Panc1 (cell line): ENCODE measurements around the gene MYCBPAP.

Experiments
- POLR2AphosphoS5 ChIP-seq: IDR thresholded peaks from 2 replicates; pipeline ENCODE4 v1.6.1; 2012; ENCODE audit warnings: mild to moderate bottlenecking, low read depth, low read length, moderate library complexity
- SIN3A ChIP-seq: IDR thresholded peaks from 2 replicates; pipeline ENCODE4 v1.6.1; 2012; ENCODE audit warnings: low read depth, mild to moderate bottlenecking, low read length, moderate library complexity, borderline replicate concordance; ENCODE audit not compliant: insufficient read depth
- TCF7L2 ChIP-seq: IDR thresholded peaks from 2 replicates; pipeline ENCODE4 v1.6.1; 2011; ENCODE audit warnings: mild to moderate bottlenecking, low read depth, low read length, inconsistent platforms
- TF ChIP-seq, protein P1 (sequence below): fragments of 450-650 bp; IDR thresholded peaks from 2 replicates; pipeline ENCODE4 v1.5.1; 2017; ENCODE audit warnings: mild to moderate bottlenecking
- TF ChIP-seq, protein P2 (sequence below), 2 experiments: IDR thresholded peaks; 2 replicates each; pipeline ENCODE4 v1.6.1; 2011 to 2012; ENCODE audit warnings: low read depth in 2 of 2, control low read depth in 1 of 2, low read length in 1 of 2, mild to moderate bottlenecking in 1 of 2, moderate library complexity in 1 of 2; ENCODE audit not compliant: insufficient read depth in 1 of 2

DNA sequence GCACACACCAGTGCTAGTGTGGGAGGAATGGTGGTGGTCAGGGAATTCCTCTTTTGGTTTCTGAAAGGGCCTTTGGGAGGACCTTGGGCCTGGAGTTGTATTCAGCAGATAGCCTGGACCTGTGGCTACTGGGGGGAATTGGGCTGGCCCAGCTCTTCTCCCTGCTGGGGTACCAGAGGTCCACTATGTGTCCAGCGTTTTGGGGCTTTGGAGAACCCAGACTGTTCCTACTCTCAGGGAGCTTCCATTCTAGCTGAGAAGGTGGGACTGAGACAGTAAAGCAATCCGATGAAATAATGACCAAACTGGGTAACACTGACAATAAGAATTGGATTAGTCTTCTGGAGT lies 26.7 kb downstream of the MYCBPAP start:
- TF ChIP-seq, protein P1, sequence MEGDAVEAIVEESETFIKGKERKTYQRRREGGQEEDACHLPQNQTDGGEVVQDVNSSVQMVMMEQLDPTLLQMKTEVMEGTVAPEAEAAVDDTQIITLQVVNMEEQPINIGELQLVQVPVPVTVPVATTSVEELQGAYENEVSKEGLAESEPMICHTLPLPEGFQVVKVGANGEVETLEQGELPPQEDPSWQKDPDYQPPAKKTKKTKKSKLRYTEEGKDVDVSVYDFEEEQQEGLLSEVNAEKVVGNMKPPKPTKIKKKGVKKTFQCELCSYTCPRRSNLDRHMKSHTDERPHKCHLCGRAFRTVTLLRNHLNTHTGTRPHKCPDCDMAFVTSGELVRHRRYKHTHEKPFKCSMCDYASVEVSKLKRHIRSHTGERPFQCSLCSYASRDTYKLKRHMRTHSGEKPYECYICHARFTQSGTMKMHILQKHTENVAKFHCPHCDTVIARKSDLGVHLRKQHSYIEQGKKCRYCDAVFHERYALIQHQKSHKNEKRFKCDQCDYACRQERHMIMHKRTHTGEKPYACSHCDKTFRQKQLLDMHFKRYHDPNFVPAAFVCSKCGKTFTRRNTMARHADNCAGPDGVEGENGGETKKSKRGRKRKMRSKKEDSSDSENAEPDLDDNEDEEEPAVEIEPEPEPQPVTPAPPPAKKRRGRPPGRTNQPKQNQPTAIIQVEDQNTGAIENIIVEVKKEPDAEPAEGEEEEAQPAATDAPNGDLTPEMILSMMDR = no peak
- TF ChIP-seq POLR2AphosphoS5 = no peak
- no peak for TF ChIP-seq TCF7L2
- TF ChIP-seq SIN3A = no peak
- TF ChIP-seq, protein P2, sequence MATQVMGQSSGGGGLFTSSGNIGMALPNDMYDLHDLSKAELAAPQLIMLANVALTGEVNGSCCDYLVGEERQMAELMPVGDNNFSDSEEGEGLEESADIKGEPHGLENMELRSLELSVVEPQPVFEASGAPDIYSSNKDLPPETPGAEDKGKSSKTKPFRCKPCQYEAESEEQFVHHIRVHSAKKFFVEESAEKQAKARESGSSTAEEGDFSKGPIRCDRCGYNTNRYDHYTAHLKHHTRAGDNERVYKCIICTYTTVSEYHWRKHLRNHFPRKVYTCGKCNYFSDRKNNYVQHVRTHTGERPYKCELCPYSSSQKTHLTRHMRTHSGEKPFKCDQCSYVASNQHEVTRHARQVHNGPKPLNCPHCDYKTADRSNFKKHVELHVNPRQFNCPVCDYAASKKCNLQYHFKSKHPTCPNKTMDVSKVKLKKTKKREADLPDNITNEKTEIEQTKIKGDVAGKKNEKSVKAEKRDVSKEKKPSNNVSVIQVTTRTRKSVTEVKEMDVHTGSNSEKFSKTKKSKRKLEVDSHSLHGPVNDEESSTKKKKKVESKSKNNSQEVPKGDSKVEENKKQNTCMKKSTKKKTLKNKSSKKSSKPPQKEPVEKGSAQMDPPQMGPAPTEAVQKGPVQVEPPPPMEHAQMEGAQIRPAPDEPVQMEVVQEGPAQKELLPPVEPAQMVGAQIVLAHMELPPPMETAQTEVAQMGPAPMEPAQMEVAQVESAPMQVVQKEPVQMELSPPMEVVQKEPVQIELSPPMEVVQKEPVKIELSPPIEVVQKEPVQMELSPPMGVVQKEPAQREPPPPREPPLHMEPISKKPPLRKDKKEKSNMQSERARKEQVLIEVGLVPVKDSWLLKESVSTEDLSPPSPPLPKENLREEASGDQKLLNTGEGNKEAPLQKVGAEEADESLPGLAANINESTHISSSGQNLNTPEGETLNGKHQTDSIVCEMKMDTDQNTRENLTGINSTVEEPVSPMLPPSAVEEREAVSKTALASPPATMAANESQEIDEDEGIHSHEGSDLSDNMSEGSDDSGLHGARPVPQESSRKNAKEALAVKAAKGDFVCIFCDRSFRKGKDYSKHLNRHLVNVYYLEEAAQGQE (IDR thresholded peaks at IDR 0.05; ENCODE audit: insufficient read depth in 1 of 2, low read depth in 2 of 2, low read length in 1 of 2) = no peak
